NK-92 (cell line): ENCODE data around the gene SLIT1.

Experiments used
- DNase-seq: peaks from one replicate; lab custom pipeline; 2025; ENCODE audit not compliant: unreplicated experiment; lab: John Stamatoyannopoulos, UW

The SLIT1 gene

DNA sequence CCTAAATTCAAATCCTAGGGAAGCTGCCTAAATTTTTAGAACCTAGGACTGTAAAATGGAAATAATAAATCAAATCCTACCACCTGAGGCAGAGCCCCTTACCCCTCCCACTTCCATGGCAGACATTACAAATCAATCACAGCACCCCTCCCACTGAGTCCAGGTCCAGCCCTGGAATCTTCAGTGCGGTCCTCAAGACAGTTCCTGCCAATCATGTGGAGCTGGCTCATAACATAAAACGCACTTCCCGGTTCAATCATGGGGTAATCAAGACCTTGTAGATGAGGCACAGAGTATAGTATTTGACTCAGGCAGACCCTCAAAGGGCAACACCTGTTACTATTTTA is 157.0 kb downstream of the SLIT1 start:
- DNase-seq: no peak

GRCh38 chr10:97028126-97028831 is 157.5 kb downstream of the SLIT1 start:
- no peak for DNase-seq

- no peak for DNase-seq
Observed at GRCh38 chr10:97025613-97026242, 160.0 kb downstream of the SLIT1 start.

DNA sequence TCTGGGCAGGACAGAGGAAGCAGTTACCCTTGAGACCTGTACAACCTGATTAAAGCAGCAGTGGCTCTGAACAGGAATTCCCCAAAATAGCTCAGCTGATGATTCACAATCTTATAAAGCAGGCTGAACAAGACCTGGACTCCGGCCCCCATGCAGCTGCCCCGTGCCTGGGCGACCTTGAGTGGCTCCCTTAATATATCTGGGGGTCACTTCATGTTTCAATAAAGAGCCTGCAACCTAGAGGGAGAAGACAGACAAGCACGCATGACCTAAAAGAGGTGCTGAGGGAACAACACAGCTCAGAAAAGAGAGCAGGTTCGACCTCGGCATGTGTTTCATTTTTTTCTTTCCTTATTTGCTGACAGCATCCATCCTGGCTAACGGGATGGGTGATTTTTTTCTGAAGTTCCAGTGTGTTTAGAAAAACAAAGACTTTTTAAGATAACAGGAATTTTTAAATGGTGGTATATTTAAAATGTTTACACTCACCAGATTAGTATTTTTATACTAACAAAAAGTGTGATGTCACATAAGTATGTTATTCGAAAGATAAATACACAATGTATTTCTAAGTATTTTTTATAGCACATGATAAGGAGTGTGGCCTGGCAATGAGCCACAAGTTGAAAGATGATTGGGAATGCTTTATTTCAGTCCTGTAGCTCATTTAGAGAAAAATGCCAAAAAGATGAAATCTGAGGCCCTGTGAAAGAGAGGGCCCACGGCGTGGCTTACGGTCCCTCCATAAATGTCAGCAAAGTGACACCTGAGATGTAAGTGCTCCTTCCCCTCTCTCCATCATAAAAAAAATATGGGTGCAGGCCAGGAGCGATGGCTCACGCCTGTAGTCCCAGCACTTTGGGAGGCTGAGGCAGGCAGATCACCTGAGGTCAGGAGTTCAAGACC is 161.3 kb downstream of the SLIT1 start:
- no peak for DNase-seq

DNA sequence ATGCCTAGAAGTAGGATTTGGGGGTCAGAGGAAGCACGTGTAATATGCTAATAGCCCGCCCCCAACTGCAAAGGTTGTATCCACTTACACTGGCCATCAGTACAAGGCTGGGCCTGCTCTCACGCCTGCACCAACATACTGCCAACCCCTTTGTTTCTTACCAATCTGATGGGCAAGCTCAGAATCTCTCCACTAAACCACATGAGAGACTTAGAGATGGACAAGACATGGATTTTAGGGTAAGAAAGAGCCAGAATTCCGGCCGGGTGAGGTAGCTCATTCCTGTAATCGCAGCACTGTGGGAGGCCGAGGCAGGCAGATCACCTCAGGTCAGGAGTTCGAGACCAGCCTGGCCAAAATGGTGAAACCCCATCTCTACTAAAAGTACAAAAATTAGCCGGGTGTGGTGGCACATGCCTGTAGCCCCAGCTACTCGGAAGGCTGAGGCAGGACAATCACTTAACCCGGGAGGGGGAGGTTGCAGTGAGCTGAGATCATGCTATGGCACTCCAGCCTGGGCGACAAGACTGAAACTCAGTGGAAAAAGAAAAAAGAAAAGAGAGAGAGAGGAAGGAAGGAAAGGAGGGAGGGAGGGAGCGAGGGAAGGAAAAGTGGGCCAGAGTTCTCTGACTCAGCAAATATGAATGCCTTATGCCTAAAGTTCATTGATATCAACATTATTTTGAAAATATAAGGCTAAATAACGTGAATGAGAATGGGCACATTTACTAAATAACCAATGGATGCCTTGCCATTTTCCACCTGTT is 162.2 kb downstream of the SLIT1 start:
- no peak for DNase-seq

DNA sequence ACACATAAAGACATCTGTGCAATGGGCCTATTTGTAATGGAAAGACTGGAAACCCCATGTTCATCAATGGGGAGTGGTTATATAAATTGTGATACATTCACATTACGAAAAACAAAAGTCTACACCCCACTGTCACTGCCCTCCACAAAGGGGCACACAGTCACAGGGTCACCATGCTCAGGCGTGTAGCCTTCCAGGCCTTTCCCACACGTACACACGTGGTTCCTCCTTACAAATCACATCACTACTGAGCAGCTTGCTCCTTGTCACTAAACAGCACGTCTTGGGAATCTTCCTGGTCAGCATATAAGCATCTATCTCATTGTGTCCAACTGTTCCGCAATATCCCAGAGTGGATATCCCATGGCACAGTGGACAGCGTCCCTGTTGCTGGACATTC is 163.1 kb downstream of the SLIT1 start:
- no peak for DNase-seq

GRCh38 chr10:97020452-97021400 is 165.0 kb downstream of the SLIT1 start:
- DNase-seq: no peak

DNA sequence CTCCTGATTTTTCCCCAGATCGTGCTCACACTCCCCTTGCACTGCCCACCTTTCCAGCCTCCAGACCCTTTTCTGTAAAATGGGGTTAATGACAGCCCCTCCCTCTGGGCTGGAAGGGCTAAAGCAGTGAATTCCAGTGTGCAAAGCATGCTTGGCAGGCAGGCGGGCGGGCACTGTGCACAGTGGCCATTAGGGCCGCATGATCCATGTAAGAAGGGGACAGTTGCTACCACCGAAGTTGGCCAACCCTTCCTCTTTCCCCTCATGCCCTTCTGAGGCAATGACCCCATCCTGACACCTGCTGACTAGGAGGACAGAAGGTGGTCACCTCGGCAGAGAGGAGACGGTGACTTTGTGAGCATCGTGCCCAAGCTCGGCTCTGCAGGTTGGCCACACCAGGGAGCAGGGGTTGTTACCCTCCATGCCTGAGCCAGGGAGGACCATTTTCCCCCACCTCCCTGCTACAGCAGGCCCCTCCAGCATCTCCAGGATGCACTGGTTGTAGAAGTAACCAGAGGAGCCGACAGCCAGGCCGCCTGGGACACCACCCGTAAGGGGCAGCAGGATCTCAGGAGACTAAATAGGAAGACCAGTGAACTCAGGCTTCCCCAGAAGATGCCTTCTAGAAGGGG is 166.4 kb downstream of the SLIT1 start:
- DNase-seq: no peak

- DNase-seq: no peak
Observed at GRCh38 chr10:97018251-97019212, 167.2 kb downstream of the SLIT1 start.

DNA sequence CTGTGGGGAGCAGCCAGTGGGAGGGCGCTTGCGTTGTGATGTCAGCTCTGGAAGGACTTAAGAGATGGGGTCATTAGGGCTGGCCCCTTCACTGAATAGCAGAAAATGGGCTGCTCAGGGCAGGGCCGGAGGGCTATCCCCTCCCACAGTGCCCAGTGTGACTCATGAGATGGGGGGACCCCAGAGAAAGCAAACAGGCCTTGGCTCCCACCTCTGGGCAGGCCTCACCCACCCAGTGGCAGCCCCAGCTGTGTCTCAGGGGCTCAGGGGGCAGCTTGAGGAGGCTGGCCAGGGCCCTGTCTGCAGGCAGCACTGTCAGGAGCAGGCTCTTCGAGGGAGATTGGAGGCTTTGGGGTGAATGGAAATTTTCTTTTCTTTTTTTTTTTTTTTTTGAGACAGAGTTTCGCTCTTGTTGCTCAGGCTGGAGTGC is 168.3 kb downstream of the SLIT1 start:
- no peak for DNase-seq

DNA sequence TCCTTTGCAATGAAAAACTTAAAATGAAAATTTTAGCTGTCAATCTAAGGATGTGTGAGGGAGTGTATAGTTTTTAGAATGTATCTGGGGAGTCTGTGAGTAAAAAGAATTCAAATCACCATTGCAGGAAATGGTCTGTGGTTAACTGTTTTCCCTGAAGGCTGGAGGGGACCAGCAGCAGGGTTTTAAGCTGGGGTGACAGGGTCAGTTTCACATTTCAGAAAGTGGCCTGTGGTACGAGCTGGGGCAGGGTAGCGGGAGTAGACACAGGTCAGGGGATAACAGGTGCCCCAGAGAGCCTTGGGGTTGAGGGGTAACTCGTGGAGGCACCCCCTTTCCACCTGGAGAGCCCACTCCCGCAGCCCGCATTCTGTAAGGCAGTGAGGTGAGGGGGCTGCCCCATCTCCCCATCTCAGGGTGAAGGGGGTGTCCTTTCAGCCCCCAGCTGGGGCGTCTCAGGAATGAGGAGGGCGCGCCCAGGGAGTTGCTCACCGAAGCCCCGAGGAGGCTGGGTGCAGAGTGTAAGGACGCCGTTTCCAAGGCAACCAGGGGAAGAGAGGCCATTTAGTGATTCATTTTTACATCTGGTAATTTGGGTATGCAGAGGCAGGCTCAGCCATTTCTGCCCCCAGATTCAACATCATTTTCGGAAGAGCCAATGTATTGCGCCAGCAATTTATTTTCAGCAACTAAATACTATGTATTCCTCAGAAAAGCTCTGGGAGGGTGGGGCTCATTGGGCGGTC is 168.9 kb downstream of the SLIT1 start:
- no peak for DNase-seq

DNA sequence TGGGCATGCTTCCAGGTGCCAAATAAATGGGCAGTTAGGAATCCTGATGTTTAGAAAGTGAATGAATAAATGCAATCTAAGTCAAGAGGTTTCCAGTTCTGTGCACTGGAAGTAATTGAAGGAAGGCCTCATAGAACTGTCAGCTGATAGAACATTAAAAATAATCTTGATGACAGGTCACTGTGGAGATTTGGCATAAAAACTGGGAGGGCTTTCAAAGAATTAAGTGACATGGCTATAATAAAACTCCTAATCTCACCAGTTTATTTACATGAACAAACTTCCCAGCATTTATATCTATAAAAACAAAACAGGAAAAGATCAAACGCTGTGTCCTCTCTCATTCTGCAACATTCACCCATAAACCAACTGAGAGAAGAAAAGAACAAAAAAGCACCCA is 170.5 kb downstream of the SLIT1 start:
- DNase-seq: no peak

DNA sequence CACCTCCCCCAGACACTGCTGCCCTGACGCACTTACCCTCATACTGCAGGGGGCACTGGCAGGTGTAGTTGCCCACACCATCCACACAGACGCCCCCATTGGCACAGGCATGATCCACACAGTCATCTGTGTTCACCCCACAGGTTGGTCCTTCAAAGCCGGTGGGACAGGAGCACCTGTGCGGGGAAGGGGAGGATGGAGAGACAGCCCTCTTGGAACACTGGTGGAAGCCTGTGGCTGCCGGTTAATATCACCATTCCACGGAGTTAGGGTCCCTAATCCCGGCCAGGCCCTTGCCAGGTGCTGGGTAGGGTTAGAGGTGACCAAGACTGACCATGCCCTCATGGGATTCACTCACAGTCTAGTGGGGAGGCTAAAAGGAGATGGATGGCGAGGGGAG is 171.8 kb downstream of the SLIT1 start:
- no peak for DNase-seq

GRCh38 chr10:97013568-97013967 is 172.2 kb downstream of the SLIT1 start:
- DNase-seq: no peak

DNA sequence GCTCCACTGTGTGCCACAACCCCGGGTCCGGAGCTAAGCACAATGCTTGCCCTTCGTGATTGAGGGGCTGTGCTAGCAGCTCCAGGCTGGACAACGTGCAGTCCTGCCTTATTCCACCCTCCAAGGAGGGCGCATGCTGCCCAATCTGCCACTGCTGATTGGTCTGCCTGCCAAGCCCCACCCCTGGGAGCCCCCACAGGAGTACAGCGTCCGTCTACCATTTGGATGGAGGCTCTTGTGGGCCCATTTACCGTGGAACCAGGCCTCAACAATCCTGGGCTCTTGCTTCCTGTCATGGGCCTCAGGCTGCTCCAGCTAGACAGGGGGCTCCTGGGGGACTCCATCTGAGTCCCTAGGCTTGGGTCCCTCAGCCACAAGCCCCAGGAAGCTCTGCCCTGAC is 173.3 kb downstream of the SLIT1 start:
- no peak for DNase-seq

DNA sequence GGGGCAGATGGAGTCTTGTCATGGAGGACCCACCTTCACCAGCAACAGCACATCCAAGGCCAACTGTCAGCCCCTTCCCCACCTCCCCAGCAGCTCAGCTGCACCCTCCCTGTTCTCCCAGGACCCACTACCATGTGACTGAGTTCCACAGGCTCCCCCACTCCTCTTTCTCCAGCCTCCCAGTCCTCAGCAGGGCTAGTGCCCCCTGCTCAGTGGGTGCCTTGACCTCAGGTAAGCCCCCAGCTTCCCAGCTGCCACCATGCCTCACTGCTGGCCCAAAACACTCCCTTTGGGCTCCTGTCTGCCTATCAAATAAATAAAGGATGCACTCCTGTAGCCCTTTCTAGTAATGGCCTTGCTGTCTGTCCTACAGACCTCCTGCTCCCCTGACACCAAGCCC is 174.4 kb downstream of the SLIT1 start:
- DNase-seq: no peak

DNA sequence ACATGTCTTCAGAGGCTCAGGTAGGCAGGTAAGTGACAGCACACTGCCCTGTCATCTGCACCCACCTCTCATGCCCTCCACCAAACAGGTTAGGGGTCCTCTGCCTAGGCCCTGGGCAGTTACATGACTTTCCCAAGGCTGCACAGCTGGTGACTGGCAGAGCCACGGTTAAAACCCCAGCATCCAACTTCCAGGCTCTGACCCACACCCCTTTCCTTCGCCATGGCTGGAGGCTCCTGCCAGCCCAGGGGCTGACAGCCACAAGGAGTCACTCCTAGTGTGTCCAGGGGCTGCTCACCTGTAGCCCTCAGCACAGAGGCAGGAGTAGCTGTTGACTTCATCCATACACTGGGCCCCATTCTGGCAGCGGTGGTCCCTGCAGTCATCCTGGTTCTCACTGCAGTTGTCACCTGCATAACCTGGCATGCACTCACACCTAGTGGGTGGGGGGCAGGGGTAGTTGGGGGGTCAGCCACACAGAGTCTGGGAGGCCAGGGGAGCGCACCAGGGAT is 175.0 kb downstream of the SLIT1 start:
- no peak for DNase-seq

DNA sequence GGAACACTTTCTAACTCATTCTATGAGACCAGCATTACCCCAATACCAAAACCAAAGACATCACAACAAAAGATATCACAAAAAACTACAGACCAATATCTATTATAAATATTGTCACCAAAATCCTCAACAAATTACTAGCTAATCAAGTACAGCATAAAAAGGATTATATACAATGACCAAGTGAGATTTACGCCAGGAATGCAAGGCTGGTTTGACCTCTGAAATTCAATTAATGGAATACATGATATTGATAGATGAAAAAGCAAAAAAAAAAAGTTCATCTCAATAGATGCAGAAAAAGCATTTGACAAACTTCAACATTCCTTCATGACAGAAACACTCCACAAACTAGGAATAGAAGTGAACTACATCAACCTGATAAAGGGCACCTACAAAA is 178.3 kb downstream of the SLIT1 start:
- DNase-seq: no peak
